Parathyroid adenoma (tissue), 2 donors: ENCODE measurements around the gene GDPGP1.
"Not testable (repeated sequence)": the region's sequence is repeated elsewhere in the genome, so short reads cannot be mapped to it uniquely, and the experiment has no call there.

Experiments used
- H2AFZ ChIP-seq: fragments of 300-600 bp; sonication (generic); one replicate; pipeline ENCODE4 v1.7.0; 2017; ENCODE audit warnings: antibody characterized with exemption, mild to moderate bottlenecking
- H3K27ac ChIP-seq: fragments of 300-600 bp; sonication (generic); one replicate; pipeline ENCODE4 v1.7.0; 2017
- H3K27me3 ChIP-seq: fragments of 300-600 bp; sonication (generic); one replicate; pipeline ENCODE4 v1.7.0; 2017; ENCODE audit warnings: low read length; ENCODE audit not compliant: control insufficient read depth, insufficient read depth
- H3K36me3 ChIP-seq: fragments of 300-600 bp; sonication (generic); one replicate; pipeline ENCODE4 v1.7.0; 2017; ENCODE audit warnings: low read length; ENCODE audit not compliant: control insufficient read depth, insufficient read depth
- H3K4me1 ChIP-seq: fragments of 300-600 bp; sonication (generic); one replicate; pipeline ENCODE4 v1.7.0; 2017; ENCODE audit warnings: control low read depth
- H3K4me2 ChIP-seq: fragments of 300-600 bp; sonication (generic); one replicate; pipeline ENCODE4 v1.7.0; 2017; ENCODE audit warnings: low read length
- H3K4me3 ChIP-seq: fragments of 300-600 bp; sonication (generic); one replicate; pipeline ENCODE4 v1.7.0; 2017; ENCODE audit warnings: low read depth, low read length
- H3K79me2 ChIP-seq: fragments of 300-600 bp; sonication (generic); one replicate; pipeline ENCODE4 v1.7.0; 2017; ENCODE audit warnings: control low read depth
- H3K9ac ChIP-seq: fragments of 300-600 bp; sonication (generic); one replicate; pipeline ENCODE4 v1.7.0; 2017; ENCODE audit warnings: mild to moderate bottlenecking
- H3K9me3 ChIP-seq: fragments of 300-600 bp; sonication (generic); one replicate; pipeline ENCODE4 v1.7.0; 2017; ENCODE audit warnings: low read length; ENCODE audit not compliant: control insufficient read depth
- TF ChIP-seq, protein P1 (sequence below): fragments of 300-600 bp; sonication (generic); IDR thresholded peaks from one replicate; pipeline ENCODE4 v1.7.0; 2017; ENCODE audit warnings: antibody characterized with exemption, mild to moderate bottlenecking
- donor health status: primary hyperparathyroidism.

GDPGP1 gene, protein sequence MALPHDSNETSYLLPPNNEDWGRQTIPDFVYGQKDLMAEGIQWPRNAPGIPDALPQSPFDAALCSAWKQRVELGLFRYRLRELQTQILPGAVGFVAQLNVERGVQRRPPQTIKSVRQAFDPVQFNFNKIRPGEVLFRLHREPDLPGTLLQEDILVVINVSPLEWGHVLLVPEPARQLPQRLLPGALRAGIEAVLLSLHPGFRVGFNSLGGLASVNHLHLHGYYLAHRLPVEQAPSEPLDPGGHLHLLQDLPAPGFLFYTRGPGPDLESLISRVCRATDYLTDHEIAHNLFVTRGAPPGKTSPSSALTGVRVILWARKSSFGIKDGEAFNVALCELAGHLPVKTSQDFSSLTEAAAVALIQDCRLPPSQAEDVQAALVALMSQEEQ

GRCh38 chr15:90234096-90234988 is at the start of gene GDPGP1:
Gene GDPGP1 (plus strand): TSS chr15:90234209. CDS start chr15:90240909, 6,700 bp downstream.
- Histone ChIP-seq H3K4me3 (peak within 1 kb of the TSS; percentile 78), H3K4me2 (peak within 1 kb of the TSS; percentile 86), H3K36me3 (no peaks in the 10 kb centered on the region), H2AFZ (peak within 1 kb of the TSS; percentile 83), H3K9me3 (no peaks in the 10 kb centered on the region), H3K27ac (peak within 1 kb of the TSS; percentile 84), H3K9ac (peak within 1 kb of the TSS; percentile 64), H3K79me2 (no peaks in the 10 kb centered on the region), H3K27me3 (no peaks in the 10 kb centered on the region), H3K4me1 (peaks cover 9% of the 10 kb centered on the region)
- TF ChIP-seq, protein P1, sequence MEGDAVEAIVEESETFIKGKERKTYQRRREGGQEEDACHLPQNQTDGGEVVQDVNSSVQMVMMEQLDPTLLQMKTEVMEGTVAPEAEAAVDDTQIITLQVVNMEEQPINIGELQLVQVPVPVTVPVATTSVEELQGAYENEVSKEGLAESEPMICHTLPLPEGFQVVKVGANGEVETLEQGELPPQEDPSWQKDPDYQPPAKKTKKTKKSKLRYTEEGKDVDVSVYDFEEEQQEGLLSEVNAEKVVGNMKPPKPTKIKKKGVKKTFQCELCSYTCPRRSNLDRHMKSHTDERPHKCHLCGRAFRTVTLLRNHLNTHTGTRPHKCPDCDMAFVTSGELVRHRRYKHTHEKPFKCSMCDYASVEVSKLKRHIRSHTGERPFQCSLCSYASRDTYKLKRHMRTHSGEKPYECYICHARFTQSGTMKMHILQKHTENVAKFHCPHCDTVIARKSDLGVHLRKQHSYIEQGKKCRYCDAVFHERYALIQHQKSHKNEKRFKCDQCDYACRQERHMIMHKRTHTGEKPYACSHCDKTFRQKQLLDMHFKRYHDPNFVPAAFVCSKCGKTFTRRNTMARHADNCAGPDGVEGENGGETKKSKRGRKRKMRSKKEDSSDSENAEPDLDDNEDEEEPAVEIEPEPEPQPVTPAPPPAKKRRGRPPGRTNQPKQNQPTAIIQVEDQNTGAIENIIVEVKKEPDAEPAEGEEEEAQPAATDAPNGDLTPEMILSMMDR, result no peak

- TF ChIP-seq, protein P1, result no peak
- no peaks in the 10 kb centered on the region for H3K36me3 ChIP-seq
- H3K4me2 ChIP-seq, result peak overlapping the region; percentile 59
- no peaks in the 10 kb centered on the region for H3K27me3 ChIP-seq
- H3K9ac ChIP-seq, result peak overlapping the region; percentile 53
- peak overlapping the region; percentile 99 for H3K27ac ChIP-seq
- H3K4me3 ChIP-seq, result peak overlapping the region; percentile 68
- peaks cover 6% of the 10 kb centered on the region for H3K4me1 ChIP-seq
- no peaks in the 10 kb centered on the region for H3K9me3 ChIP-seq
- peak overlapping the region; percentile 65 for H2AFZ ChIP-seq
- no peaks in the 10 kb centered on the region for H3K79me2 ChIP-seq
These were observed 49.0 kb upstream of the GDPGP1 start for GRCh38 chr15:90184786-90185704.

DNA sequence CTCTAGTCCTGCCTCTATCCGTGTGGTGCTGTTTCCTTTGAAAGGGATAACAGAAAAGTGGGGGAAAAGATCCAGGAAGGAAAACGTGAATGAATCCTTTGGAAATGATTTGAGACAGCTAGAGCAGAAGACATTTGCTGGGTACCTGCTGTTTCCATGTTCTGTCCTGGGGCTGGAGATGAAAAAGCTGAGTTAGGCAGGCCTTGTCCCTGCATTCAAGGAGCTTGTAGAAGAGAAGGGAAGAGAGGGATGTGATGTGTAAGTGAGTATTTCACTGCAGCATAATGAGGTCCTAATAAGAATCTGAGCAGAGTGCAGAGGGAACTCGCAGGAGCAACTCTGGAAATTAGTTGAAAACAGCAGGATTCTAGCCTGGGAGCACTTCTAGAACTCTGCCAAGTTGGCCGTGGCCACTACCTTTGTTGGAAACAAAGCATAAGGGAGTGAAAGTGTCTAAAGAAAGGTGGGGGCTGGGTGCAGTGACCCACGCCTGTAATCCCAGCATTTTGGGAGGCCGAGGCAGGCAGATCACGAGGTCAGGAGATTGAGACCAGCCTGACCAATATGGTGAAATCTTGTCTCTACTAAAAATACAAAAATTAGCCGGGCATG is 46.6 kb upstream of the GDPGP1 start:
- H3K4me1 ChIP-seq, result peaks cover 12% of the 10 kb centered on the region
- H3K79me2 ChIP-seq, result no peaks in the 10 kb centered on the region
- H2AFZ ChIP-seq, result no peak overlapping the region
- no peaks in the 10 kb centered on the region for H3K36me3 ChIP-seq
- no peak overlapping the region for H3K9ac ChIP-seq
- H3K9me3 ChIP-seq, result no peaks in the 10 kb centered on the region
- H3K4me3 ChIP-seq, result no peak overlapping the region
- no peaks in the 10 kb centered on the region for H3K27me3 ChIP-seq
- H3K27ac ChIP-seq, result no peak overlapping the region
- H3K4me2 ChIP-seq, result no peak overlapping the region
- TF ChIP-seq, protein P1, result no peak

DNA sequence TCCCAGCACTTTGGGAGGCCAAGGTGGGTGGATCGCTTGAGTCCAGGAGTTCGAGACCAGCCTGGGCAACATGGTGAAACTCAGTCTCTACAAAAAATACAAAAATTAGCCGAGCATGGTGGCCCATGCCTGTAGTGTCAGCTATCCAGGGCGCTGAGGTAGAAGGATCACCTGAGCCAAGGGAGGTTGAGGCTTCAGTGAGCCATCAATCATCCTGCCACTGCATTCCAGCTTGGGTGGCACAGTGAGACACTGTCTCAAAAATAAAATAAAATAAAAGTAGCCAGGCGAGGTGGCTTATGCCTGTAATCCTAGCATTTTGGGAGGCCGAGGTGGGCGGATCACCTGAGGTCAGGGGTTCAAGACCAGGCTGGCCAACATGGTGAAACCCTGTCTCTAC is 45.9 kb upstream of the GDPGP1 start:
- H3K79me2 ChIP-seq, H2AFZ ChIP-seq, H3K9ac ChIP-seq, H3K27ac ChIP-seq, H3K4me3 ChIP-seq, H3K9me3 ChIP-seq, H3K27me3 ChIP-seq, H3K36me3 ChIP-seq, H3K4me2 ChIP-seq: not testable (repeated sequence)
- H3K4me1 ChIP-seq, result peaks cover 12% of the 10 kb centered on the region
